KOPT-K1 (cell line): Measurements from ENCODE around the gene SMU1.

Experiments used
- H3K27ac ChIP-seq: fragments of 200-600 bp; sonication (generic); 2 replicates; pipeline ENCODE4 v1.5.1; 2016; ENCODE audit warnings: antibody characterized with exemption, mild to moderate bottlenecking, low read depth, low read length; ENCODE audit not compliant: poor library complexity, severe bottlenecking
- H3K36me3 ChIP-seq: fragments of 200-600 bp; sonication (generic); 2 replicates; pipeline ENCODE4 v1.5.1; 2017; ENCODE audit warnings: antibody characterized with exemption, mild to moderate bottlenecking, low read length, moderate library complexity; ENCODE audit not compliant: insufficient read depth
- H3K9me3 ChIP-seq: fragments of 200-600 bp; sonication (generic); 2 replicates; pipeline ENCODE4 v1.5.1; 2017; ENCODE audit warnings: antibody characterized with exemption, low read length, mild to moderate bottlenecking; ENCODE audit not compliant: insufficient read depth, poor library complexity, severe bottlenecking

SMU1 gene

GRCh38 chr9:33043671-33044070 lies 32.8 kb downstream of the SMU1 start:
- Histone ChIP-seq H3K27ac (no peak overlapping the region), H3K9me3 (no peaks in the 10 kb centered on the region), H3K36me3 (peaks cover 90% of the 10 kb centered on the region)

DNA sequence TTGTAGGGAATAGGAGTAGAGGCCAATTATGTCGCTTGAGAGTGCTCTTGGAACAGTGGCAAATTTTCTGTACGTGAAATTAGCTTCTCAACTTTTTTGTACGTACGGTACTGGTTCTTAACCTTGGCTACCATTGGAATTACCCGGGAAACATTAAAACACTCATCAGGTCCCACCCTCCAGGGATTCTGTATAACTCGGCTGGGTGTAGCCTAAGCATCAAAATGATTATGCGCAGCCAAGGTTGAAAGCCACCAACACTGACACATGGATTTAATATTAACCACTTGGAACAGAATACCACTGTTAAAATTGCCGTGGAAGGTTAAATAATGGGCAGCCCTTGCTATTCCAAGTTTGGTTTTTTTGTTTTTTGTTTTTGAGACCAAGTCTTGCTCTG lies 34.0 kb downstream of the SMU1 start:
- H3K36me3 ChIP-seq: peaks cover 91% of the 10 kb centered on the region
- no peaks in the 10 kb centered on the region for H3K9me3 ChIP-seq
- no peak overlapping the region for H3K27ac ChIP-seq

- Histone ChIP-seq H3K9me3 (no peaks in the 10 kb centered on the region), H3K27ac (no peak overlapping the region), H3K36me3 (peaks cover 91% of the 10 kb centered on the region)
These were observed 34.9 kb downstream of the SMU1 start for GRCh38 chr9:33041432-33042188.

GRCh38 chr9:33040792-33041431 lies 35.6 kb downstream of the SMU1 start:
- H3K9me3 ChIP-seq: no peaks in the 10 kb centered on the region
- peaks cover 91% of the 10 kb centered on the region for H3K36me3 ChIP-seq
- H3K27ac ChIP-seq: no peak overlapping the region

- Histone ChIP-seq H3K27ac (no peak overlapping the region), H3K9me3 (no peaks in the 10 kb centered on the region), H3K36me3 (peaks cover 100% of the 10 kb centered on the region)
These were observed 43.6 kb downstream of the SMU1 start for GRCh38 chr9:33032865-33033264.

GRCh38 chr9:33032292-33032691 lies 44.2 kb downstream of the SMU1 start:
- H3K27ac ChIP-seq: no peak overlapping the region
- no peaks in the 10 kb centered on the region for H3K9me3 ChIP-seq
- H3K36me3 ChIP-seq: peaks cover 100% of the 10 kb centered on the region

GRCh38 chr9:33030285-33030684 lies 46.2 kb downstream of the SMU1 start:
- Histone ChIP-seq H3K27ac (no peak overlapping the region), H3K36me3 (peaks cover 95% of the 10 kb centered on the region), H3K9me3 (no peaks in the 10 kb centered on the region)

- no peaks in the 10 kb centered on the region for H3K9me3 ChIP-seq
- H3K36me3 ChIP-seq: peaks cover 86% of the 10 kb centered on the region
- H3K27ac ChIP-seq: no peak overlapping the region
These were observed 47.2 kb downstream of the SMU1 start for GRCh38 chr9:33029231-33029786.

DNA sequence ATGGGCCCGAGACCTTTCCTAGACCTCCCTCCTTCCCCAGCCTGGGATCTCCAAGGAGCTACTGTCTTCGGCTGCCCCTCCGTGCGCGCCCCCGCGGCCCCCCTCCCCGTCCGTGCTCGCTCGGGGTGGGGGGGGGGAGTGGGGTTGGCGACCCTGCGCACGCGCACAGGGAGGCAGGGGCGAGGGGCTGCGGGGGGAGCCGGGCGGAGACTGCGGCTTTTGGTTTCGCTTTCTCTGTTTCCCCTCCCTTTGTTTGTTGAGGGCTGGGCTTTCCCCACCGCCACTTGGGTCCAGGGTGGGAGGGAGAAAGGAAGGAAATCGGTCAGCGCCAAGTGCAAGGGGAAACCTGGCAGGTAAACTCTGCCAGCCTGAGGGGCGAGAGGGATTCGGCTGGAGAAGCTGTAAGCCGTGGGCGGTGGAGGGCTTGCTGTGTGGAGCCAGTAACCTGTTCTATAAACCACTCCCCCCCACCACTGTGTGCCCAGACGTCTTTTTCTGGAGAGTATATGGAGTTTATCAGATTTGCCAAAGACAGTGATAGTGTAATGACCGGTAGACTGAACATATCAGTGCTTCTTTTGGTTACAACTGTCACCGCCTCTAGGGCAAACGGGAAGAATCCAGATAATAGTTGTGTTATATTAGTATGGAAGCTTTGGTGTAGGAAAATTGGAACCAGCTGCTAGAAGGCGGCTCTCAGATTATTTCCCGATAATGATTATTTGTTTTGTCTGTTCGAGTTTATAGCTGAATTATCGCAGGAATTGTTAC lies 50.7 kb downstream of the SMU1 start:
- peak overlapping the region; percentile 100 for H3K27ac ChIP-seq
- H3K36me3 ChIP-seq: peaks cover 58% of the 10 kb centered on the region
- no peaks in the 10 kb centered on the region for H3K9me3 ChIP-seq

- Histone ChIP-seq H3K27ac (peak within 1 kb of the TSS; percentile 100), H3K9me3 (no peaks in the 10 kb centered on the region), H3K36me3 (peaks cover 58% of the 10 kb centered on the region)
These were observed 51.4 kb downstream of the SMU1 start, which contains the start of gene DNAJA1 for GRCh38 chr9:33024966-33025571. Gene DNAJA1, plus strand, starts transcription at chr9:33025273. Its CDS starts 1,212 bp downstream, at chr9:33026485.

GRCh38 chr9:33024126-33024965 lies 52.1 kb downstream of the SMU1 start:
- Histone ChIP-seq H3K9me3 (no peaks in the 10 kb centered on the region), H3K27ac (peak overlapping the region; percentile 100), H3K36me3 (peaks cover 58% of the 10 kb centered on the region)

DNA sequence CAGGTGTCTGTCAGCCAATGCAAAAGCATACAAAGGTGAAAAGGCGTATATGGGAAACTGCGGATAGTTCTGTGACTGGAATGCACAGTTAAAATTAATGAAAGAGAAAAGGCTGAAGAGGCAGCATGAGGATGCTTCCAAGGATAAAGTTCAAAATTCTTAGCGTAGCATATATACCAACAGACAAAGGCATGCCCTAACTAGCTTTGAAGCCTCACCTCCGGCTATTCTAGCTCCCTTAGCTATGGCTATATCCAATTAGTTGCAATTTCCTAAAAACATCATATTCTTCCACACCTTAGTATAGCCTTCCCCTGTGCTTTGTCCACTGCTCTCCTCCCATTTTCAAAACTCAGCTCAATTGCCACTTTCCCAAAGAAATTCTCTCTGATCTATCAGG lies 52.8 kb downstream of the SMU1 start:
- Histone ChIP-seq H3K36me3 (peaks cover 56% of the 10 kb centered on the region), H3K9me3 (no peaks in the 10 kb centered on the region), H3K27ac (peak overlapping the region; percentile 100)

DNA sequence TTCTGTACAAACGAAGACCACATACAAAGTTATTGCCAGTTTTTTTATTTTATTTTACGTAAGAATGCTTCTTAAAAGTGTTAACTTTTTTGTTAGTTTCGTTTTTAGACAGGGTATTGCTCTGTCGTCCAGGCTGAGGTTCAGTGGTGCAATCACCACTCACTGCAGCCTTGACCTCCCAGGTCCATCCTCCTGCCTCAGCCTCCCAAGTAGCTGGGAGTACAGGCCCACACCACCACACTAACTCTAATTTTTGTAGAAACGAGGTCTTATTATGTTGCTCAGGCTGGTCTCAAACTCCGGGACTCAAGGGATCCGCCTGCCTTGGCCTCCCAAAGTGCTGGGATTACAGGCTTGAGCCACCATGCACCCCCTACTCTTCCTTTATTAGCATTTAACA lies 53.7 kb downstream of the SMU1 start:
- H3K27ac ChIP-seq: no peak overlapping the region

DNA sequence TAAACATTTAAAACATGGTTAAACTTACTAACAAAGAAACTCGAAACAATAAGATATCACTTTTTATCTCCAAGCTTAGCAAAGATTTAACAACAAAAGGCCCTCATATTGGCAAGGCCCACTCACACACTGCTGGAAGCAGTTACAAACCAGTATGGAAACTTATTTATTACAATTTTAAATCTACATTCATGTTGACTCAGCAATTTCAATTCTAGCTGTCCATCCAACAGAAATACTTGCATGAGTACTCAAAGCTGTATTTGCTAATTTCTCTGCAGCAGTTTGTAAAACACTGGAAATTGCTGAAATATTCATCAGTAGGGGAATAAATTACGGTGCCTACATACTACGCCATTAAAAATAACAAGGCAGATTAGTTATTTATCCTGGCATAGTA lies 54.2 kb downstream of the SMU1 start:
- H3K36me3 ChIP-seq: peaks cover 48% of the 10 kb centered on the region
- no peaks in the 10 kb centered on the region for H3K9me3 ChIP-seq
- H3K27ac ChIP-seq: no peak overlapping the region

More for the DNA sequence above, 53.7 kb downstream of the SMU1 start:
- H3K9me3 ChIP-seq: no peaks in the 10 kb centered on the region
- peaks cover 49% of the 10 kb centered on the region for H3K36me3 ChIP-seq
